ENCODE data around the gene CHAD. TPM values are rescaled to one million over a fixed set of nuclear protein-coding genes. Genes with fewer than 3 reads are reported as not detected.

CHAD gene
- total and polyA plus RNA-seq, 2 of the 13 experiments (the other 11 are each of a cell fraction or from before 2014, with no cell fraction given) = 1.4 TPM; not detected in 1

GRCh38 chr17:50492214-50492613 is 23.5 kb upstream of the CHAD start:
- Histone ChIP-seq H3K27ac (ENCODE audit: extremely low read length, insufficient read depth, low read length) (no peak overlapping the region), H3K9ac (ENCODE audit: insufficient read depth, low read depth, low read length) (no peak overlapping the region), H3K79me2 (ENCODE audit: insufficient read depth, low read length) (no peaks in the 10 kb centered on the region), H3K4me1 (ENCODE audit: insufficient read depth, low read length) (no peaks in the 10 kb centered on the region), H3K4me2 (ENCODE audit: low read depth, low read length) (no peak overlapping the region), H3K9me3 (ENCODE audit: low read length) (no peaks in the 10 kb centered on the region), H2AFZ (ENCODE audit: low read length) (no peak overlapping the region), H3K36me3 (replicated peaks in 1 of 2; ENCODE audit: control insufficient read depth in 1 of 2, insufficient read depth in 2 of 2, low read length in 2 of 2) (no peaks in the 10 kb centered on the region), H4K20me1 (ENCODE audit: insufficient read depth, low read length) (no peaks in the 10 kb centered on the region), H3K27me3 (ENCODE audit: control insufficient read depth in 1 of 2, insufficient read depth in 2 of 2, low read length in 2 of 2) (no peaks in the 10 kb centered on the region; a peak in 1 of 5 replicates), H3K4me3 (replicated peaks in 1 of 3; ENCODE audit: insufficient read depth in 1 of 3, low read depth in 2 of 3, low read length in 3 of 3) (no peak overlapping the region)
- in situ Hi-C loops (cut with HindIII; ENCODE audit: extremely low pct_ligation_motif_present, low pct_unique_long_range_greater_than_20kb) = no loop called here
- ChIA-PET CTCF (ENCODE audit: low intra/inter-chr PET ratio, low total read pairs) (no interaction called here), POLR2A (interaction anchor here (0.9 kb wide), 1 partner anchor 13 kb away, joined by 3 read pairs; no protein-coding TSS in a partner anchor)
- no peak for DNase-seq (ENCODE audit: low spot score)
- no peak for ATAC-seq
- intact Hi-C loops (cut with micrococcal nuclease; ENCODE audit: unreplicated experiment) = no loop called here
- no peak for FAIRE-seq
- TF ChIP-seq ZNF407 (CRISPR knock-in tag; IDR thresholded peaks at IDR 0.05; ENCODE audit: not compliant biosample characterization) = no peak
- TF ChIP-seq PLRG1 (conservative IDR thresholded peaks at IDR 0.05) = no peak
- TF ChIP-seq PCBP2 (optimal IDR thresholded peaks at IDR 0.05; ENCODE audit: low read depth, low read length, poor library complexity, severe bottlenecking) = no peak
- no peak for TF ChIP-seq ZNF367 (CRISPR knock-in tag; IDR thresholded peaks at IDR 0.05; ENCODE audit: borderline replicate concordance)
- TF ChIP-seq ZGPAT (CRISPR knock-in tag; IDR thresholded peaks at IDR 0.05) = no peak
- no peak for TF ChIP-seq MED8 (CRISPR knock-in tag; IDR thresholded peaks at IDR 0.05; ENCODE audit: insufficient replicate concordance)
- no peak for TF ChIP-seq ZBTB7B (CRISPR knock-in tag; IDR thresholded peaks at IDR 0.05)
- BruUV-seq (replicated peaks) = no TSS peak
- 75% methylated on average over 8 of the region's 8 CpGs for WGBS (ENCODE audit: low lambda C conversion rate)
